HG03442 (cell line): Measurements from ENCODE around the gene CSRP1.
"Not testable (repeated sequence)": the region's sequence is repeated elsewhere in the genome, so short reads cannot be mapped to it uniquely, and the experiment has no call there.

Experiments
- ATAC-seq: cut with Tn5 transposase; IDR thresholded peaks from one replicate; pipeline ENCODE4 v1.9.1; 2021; ENCODE audit warnings: mild to moderate bottlenecking, moderate library complexity; ENCODE audit not compliant: unreplicated experiment

Gene CSRP1

DNA sequence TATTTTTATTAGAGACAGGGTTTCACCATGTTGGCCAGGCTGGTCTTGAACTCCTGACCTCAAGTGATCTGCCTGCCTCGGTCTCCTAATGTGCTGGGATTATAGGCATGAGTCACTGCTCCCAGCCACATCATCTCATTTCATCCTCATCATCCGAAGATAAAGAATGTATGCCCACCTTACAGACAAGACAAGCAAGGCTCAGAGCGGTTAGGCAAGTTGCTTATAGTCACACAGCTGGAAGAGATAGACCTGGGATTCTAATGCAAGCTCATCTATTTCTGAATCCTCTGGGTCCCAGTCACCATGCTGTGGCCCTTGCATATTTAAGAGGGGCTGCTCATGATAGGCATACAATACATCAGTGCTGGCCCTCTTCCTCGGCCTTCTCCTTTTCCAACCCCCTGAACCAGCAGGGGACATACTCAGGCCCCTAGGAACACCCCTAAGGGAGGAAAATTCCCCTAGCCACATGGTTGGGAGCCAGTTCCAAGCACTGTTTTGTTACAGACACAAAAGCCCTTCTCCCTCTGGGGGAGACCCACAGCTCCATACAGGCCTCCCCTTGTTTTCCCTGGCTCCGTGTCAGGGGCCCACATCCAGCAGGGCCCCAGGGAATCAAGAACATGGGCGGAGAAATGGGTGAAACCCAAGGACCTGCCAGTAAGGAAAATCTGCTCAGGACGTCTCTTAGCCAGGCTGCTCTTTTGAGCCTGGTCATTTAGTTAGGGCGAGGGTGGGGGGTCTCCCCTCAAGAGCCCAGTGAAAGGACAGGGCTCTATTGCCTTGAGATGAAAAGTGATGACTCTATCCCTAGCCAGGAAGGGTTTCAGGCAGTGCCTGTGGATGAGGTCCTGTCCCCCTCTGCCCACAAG, 6.9 kb downstream of the CSRP1 start:
- ATAC-seq = no peak

DNA sequence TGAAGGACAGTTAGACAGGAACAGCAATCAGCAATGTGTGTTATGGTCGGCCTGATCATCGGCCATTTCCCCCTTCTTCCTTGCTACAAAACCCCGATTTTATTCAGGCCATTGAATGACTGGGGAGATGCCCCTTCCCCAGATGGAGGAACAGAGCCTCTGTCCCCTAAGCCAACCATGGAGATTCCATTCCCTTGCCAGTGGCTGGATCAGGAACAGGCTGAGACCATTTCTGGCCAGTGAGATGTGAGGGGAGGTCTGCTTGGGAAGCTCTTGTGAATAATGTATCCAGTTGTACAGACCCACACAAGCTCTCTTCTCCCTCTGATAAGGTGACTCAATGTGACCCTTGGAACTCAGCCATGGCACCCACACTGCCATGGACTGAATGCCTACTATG, 7.7 kb downstream of the CSRP1 start:
- ATAC-seq = no peak

DNA sequence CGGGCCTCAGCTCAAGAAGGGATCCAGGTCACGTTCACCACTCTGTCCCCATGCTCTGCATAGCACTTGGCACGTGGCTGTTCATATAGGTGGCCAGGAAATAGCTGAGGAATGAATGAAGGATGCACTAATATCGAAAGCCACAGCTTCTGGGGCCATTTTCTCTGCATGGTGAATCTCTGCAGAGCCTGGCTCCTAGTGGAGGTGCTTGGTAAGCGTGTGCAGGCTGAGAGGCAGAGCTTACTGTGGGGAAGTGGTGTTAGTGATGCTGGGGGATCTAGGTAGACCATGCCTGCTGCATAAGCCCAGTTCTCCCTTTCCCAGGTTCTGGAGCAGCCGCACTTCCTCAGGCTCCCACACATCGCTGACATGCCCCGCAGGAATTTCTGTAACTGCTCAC, 8.3 kb downstream of the CSRP1 start:
- ATAC-seq = no peak

DNA sequence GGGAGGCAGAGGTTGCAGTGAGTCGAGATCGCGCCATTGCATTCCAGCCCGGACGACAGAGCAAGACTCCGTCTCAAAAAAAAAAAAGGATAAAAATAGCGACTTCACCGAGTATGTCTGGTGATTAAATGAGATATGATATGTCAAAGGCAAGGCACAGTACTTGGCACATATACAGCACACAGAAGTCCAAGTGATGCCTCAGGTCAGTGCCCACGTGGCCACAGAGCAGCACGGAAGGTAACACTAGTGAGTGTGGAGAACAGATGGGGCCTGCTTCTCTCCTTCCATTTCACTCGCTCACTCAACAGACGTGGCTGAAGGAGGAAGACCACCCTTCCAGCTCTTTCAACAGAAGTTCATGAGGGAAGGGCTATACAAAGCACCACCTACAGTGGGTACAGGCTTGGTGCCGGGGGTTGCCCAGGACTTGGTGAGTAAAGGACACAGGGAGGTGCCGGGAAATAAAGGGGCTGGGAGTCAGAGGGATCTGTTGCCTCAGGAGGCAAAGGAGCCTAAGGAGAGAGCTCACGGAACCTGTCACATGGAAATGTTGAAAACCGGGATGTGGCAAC, 8.9 kb downstream of the CSRP1 start:
- ATAC-seq = no peak

DNA sequence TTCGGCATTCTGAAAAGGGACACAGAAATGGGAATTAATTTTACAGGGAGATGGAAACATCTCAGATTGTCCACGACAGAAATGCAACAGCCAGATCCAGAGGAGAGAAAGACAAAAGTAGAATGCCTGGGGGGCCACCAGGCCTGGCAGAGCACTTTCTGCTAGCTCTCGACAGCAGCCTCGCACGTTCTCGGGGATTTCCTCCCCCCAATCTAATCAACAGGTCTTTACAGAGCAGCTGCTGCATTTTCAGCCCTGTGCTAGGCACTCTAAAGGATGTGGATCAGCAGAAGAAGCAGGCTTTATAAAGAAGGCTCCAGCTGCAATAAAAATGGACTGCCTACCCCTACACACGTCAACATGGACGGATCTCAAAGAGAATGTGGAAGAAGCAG, 10.6 kb downstream of the CSRP1 start:
- ATAC-seq = no peak

DNA sequence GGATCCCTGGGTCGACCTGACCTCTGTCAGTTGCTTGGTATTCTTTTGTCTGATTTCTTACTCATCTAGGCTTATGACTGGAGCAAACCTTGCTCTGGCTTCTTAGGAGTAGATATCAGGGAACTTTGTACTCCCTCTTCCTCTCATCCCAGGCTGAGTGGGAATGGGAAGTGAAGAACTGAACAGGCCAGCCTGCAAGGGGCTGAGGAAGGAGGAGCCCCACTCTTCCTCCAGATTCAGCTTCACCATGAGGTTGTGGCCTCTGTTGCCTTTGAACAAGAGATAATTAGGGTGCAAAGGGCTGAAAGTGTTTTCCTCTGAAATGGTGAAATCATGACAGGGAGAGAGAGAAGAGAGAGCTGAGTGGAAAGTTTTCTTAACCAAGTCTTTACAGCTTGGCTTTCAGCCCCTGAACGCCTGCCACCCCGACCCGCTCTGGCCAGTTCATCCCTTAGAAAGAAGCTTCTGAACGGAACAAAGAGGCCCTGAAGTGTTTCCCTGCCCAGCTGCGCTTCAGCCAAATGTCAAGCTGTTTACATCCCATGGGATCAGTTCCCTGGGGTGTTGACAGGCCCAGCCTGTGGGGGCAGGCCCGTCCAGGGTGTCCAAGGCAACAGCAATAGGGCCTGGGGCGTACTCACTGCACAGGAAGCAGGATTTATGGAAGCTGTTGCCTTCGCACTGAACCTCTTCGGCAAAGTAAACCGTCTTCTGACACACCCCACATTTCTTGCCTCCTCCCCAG, 11.2 kb downstream of the CSRP1 start:
- no peak for ATAC-seq

DNA sequence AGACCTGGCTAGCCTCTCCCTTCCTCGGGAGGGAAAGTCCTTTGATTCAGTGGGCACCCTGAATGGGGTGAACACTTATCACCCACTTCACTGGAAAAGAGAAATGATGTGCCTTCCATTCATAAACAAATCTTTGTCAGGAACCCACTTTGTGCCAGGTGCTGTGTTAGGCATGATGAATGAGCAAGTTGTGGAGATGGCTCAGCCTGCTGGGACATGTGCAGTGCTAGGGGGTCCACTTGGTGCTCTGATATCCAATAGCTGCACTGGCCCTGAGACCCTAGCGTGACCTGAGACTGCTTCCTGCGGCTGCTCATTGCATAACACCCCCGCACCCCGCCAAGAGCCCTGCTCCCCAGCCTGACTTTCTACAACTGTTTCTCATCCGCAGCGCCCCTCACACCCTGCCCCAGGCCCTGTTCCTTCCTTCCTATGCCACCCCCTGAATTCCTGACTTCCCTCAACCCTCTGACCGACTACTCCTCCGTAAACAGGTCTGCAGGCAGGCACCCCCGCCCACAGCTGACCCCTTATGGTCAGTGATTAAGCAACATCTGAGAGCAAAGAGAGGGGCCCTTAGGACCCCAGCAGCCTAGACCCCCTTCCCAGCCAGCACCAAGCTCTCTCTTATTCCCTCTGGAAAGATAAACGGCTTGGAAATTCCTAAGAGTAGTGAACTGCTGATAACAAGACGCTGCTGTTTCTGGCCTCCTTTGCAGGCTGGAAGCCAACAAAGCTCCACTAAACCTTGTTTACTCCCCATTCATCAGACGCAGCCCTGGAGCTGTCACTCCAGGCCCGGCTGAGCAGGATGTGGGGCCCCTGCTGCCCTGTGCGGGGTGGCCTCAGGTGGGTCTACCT, 12.9 kb downstream of the CSRP1 start:
- ATAC-seq = no peak

DNA sequence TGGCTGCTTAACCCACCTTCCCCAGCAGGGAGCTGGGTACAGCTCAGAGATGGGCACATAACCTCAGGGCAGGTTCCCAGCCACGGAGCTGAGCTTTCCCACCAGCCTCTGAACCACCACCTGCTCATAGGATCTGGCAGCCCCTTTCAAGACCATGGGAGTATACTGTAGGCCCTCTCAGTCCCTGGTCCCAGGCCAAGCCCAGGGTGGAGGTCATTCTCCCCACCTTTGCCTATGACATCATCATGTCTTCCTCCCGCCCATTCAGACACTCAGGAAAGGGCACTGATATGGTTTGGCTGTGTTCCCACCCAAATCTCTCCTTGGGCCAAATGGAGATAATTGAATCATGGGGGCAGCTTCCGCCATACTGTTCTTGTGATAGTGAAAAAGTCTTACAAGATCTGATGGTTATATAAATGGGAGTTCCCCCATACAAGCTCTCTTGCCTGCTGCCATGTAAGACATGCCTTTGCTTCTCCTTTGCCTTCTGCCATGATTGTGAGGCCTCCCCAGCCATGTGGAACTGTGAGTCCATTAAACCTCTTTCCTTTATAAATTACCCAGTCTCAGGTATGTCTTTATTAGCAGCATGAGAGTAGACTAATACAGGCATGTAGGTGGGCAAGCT, 13.8 kb downstream of the CSRP1 start:
- ATAC-seq = not testable (repeated sequence)

DNA sequence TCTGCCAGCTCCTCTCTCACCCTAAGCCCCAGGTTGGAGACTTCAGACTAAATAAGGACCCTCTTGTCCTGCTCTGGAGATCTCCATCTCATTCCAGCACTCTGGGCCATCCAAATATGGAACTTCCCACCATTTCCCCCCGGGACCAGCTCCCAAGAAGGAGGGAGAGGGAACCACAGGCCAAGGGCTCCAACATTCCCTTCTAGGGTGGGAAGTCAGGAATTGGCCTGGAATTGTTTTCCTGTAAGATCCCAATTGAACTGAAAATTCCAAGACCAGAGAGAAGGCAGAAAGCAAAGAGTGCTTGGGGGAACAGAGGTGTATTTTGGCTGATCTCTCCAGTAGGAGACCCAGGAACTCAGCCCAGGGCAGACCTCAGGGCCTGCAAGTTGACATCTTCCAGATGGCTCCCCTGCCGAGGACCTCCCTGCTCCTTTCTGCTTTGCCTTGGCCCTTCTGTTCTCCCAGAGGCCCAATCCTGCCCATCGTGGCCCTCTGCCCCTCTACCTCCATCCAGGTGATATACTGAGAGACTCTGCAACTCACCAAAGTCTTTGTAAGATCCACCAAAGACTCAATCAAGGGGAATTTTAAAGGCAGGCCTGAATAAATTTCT, 14.9 kb downstream of the CSRP1 start:
- ATAC-seq = no peak

DNA sequence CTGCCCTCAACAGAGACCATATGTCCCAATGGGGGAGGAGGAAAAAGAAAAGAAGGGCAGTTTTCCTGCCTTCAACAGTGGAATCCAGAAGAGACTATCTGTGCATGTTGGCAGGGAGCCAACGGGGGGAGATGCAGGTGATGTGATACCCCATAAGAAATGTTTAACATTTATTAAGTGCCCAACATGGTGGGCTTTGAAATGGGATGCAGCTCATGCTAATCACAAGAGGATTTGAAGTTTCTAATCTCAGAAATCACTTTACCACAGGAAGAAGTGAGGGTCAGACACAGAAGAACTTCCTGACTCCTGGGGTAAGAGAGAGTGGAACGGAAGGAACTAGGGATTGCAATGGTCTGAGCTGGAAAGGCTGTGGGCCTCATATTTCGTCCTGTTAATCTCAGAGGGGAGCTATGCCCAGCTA, 16.2 kb downstream of the CSRP1 start:
- ATAC-seq = no peak

DNA sequence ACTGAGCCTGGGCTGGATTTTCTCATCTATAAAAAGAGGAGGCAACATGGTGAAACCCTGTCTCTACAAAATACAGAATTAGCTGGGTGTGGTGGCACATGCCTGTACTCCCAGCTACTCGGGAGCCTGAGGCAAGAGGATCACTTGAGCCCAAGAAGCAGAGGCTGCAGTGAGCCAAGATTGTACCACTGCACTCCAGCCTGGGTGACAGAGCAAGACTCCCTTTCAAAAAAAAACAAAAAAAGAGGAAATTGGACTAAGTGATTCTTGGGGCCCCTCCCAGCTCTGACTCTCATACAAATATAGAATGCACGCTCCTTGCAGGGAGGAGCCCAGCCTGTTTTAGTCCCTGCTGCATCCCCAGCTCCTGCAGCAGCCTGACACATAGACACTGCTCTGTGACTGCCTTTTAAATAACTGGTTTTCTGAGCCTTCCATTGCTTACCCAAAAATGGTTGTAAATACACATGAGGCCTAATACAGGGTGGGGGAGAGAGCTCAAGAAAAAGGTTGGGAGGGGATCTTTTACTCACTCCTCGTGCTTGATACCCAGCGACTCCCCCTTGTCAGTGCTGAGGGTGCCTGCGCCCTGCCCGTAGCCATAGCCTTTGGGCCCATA, 17.2 kb downstream of the CSRP1 start:
- ATAC-seq = no peak

DNA sequence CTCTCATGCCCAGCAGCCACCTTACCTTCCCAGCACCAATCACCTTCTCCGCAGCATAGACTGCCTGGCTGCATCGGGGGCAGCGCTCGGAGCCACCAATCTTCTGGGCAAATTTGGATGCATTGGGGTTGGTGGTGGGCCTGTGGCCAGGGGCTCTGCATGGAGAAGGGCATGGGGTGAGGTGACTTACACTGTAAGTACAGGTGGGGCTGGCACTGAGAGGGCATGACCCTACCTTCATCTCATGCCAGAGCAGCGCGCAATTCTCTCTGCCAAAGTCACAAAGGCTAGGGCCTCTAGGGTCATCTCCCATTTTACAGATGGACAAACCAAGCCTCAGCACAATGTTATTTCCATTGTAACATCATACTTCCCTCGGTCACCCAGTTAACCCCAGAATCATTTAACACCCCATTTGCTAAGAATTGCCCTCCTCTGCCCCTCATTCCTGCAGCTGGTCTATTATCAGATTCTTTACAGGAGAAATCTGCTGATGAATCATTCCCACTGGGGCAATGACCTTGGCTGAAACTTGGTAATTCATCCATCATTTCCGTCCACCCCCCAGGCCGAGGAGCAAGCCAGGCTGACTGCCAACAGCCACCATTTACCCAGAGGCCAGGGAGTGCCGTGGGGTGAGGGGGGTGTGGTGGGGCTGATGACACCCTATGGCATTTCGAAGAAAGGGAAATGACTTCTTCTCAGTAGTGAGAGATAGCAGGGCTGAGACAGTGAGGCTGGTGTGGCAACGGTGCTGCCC, 17.9 kb downstream of the CSRP1 start:
- no peak for ATAC-seq

DNA sequence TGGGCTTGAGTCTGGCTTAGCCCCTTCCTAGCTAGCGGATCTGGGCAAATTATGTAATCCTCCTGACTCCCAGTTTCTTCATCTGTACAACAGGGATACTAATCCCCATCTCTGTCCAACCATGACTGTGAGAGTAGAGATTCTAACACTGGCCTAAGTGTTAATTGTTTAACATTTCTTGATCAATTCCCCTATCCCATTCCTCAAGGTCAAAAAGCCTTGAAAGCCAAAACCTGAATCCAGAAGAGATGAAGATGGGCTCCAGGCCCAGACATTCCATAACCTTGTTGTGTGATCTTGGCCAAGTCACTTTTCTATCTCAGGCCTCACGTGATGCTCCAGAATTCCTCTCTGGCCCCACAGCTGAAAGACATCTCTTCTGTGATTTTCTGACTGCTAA, 19.2 kb downstream of the CSRP1 start:
- ATAC-seq = no peak

DNA sequence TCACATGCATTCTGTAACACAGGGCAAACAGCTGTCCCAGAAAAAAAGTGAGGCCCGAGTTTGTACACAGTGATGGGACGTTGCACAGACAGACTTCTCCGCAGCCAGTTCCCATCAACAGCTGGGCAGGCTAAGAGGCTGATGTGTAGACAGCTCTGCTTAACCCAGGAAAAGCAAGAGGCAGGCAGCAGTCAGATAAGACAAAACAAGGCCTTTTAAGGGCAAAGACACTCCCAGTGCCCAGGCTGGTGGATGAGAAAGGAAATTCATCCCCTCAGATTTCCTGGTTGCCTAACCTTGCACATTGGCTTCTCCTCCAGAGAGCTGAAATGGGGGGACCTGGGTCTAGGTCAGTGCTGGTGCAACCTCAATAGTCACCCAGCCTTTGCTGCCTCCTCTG, 20.7 kb downstream of the CSRP1 start:
- no peak for ATAC-seq

DNA sequence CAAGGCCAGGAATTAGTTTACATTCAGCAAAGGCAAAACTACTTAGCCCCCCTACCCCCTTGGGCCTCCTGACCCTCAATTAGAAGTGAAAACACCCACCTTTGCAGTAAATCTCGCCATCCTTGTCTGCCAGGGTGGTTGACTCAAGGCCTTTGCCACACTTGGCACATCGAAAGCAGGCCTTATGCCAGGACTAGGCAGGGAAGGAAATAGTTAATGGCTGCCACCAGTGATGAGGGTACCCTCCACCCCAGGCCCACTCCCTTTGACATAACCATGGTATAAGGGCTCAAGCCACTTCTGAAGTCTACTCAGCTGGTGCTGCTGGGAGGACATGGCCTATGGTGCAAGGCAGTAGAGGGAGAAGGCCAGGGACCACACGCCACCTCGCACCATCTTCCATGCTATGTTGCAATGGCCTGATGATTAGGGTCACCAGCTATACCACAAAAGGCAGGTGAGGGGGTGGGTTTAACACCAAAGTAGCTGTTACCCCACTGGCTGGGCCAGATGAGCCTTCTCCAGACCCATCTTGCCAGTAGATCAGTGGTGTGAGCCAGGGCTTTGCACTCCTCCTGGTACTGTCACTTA, 21.6 kb downstream of the CSRP1 start:
- ATAC-seq = no peak

DNA sequence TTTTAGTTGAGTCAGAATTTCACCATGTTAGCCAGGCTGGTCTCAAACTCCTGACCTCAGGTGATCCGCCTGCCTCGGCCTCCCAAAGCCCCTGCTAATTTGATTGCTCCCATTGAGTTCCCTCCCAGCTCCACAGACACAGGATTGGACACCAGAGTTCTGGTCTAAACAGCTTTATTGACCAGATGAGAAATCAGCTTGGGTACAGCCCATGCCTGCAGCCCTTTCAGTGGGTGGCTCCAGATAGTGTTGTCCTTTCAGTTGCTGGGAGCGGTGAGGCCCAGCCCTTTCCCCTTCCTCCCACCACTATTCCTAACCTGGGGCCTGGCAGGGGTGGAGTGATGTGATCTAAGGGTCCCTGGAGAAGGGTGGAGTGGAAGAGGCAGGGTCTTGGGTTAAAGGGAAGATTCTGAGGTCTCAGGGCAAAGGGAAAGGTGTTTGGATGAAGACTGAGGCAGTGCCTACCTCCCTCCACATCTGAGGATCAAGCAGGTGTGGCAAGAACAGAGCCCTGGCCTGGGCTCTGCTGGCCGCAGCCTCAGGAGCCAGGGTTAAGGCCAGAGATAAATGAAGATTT, 23.5 kb downstream of the CSRP1 start:
- ATAC-seq = no peak

DNA sequence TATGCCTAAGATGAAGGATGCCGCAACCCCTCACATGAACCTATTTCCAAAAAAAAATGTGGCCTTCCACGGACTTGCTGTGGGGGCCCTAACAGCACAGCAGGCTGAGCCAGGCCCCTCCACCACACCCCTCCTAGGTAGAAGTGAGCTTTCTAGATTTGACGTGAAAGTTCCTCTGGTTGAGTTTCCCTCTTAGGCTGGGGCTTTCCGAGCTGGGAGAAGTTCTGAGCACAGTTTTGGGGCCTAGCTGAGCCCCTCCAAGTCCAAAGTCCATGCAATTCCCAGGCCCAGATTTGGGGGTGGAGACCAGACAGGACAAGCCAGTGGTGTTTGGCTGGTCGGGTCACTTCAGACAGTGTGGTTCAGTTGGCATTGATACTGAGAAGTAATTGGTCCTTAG, 24.2 kb downstream of the CSRP1 start:
- ATAC-seq = no peak
